NOMO-1 (cell line): ENCODE results near the gene ADD1.
"Not testable (repeated sequence)": the region's sequence is repeated elsewhere in the genome, so short reads cannot be mapped to it uniquely, and the experiment has no call there.

Source experiments
- DNase-seq, 2 experiments: peaks; one replicate each; lab custom pipeline; 2025; ENCODE audit not compliant: unreplicated experiment in 2 of 2; lab: John Stamatoyannopoulos, UW

Gene ADD1

GRCh38 chr4:2931512-2932301, 88.1 kb downstream of the ADD1 start:
- peak; percentile 75 to 90 for DNase-seq

GRCh38 chr4:2932321-2932950, 88.8 kb downstream of the ADD1 start:
- no peak for DNase-seq

GRCh38 chr4:2932951-2933565, 89.4 kb downstream of the ADD1 start:
- DNase-seq, result peak in 1 of 2 experiments; percentile 21

- no peak for DNase-seq
These were observed 90.0 kb downstream of the ADD1 start for GRCh38 chr4:2933566-2934076.

- DNase-seq, result peak; percentile 72 to 80
These were observed 90.6 kb downstream of the ADD1 start for GRCh38 chr4:2934077-2934812.

GRCh38 chr4:2934813-2935761, 91.4 kb downstream of the ADD1 start:
- peak; percentile 79 to 92 for DNase-seq

- no peak for DNase-seq
These were observed 92.4 kb downstream of the ADD1 start for GRCh38 chr4:2935762-2936743.

- no peak for DNase-seq
These were observed 93.1 kb downstream of the ADD1 start for GRCh38 chr4:2936773-2937145.

- no peak for DNase-seq
These were observed 93.7 kb downstream of the ADD1 start for GRCh38 chr4:2937146-2937857.

- DNase-seq, result no peak
These were observed 94.3 kb downstream of the ADD1 start for GRCh38 chr4:2937986-2938385.

GRCh38 chr4:2938411-2938810, 94.8 kb downstream of the ADD1 start:
- not testable (repeated sequence) for DNase-seq

- no peak for DNase-seq
These were observed 95.3 kb downstream of the ADD1 start for GRCh38 chr4:2938906-2939305.

- no peak for DNase-seq
These were observed 96.0 kb downstream of the ADD1 start for GRCh38 chr4:2939383-2940243.

- DNase-seq, result no peak
These were observed 96.9 kb downstream of the ADD1 start for GRCh38 chr4:2940267-2941137.

GRCh38 chr4:2941138-2942036, 97.7 kb downstream of the ADD1 start:
- DNase-seq, result no peak
